PC-9 (cell line): ENCODE measurements around the gene PILRA. TPM values are rescaled to one million over a fixed set of nuclear protein-coding genes. Genes with fewer than 3 reads are reported as not detected.

Source experiments
- BruUV-seq: library from RNA; stranded (reverse); fragments of 400-500 nt; replicated peaks from 2 replicates; lab custom pipeline; 2021; lab: Mats Ljungman, UMichigan
- CTCF ChIA-PET: fragments of 300-600 bp; sonication (Branson Sonifier 250); formaldehyde crosslinking; loops from one replicate; lab custom pipeline; 2022; ENCODE audit warnings: antibody characterized with exemption; lab: Charles Lee
- POLR2A ChIA-PET: fragments of 300-600 bp; sonication (Branson Sonifier 250); formaldehyde crosslinking; loops from one replicate; lab custom pipeline; 2022; ENCODE audit warnings: antibody characterized with exemption; ENCODE audit not compliant: unreplicated experiment; lab: Charles Lee
- DNase-seq, 2 experiments: peaks; one replicate each; pipeline versions ENCODE4 v3.0.0 to v3.0.0-alpha.2; 2015 to 2022; ENCODE audit warnings: mixed read lengths in 1 of 2
- H2AFZ ChIP-seq: fragments of 200-600 bp; sonication (generic); 2 replicates; pipeline ENCODE4 v1.8.1; 2017; ENCODE audit warnings: antibody characterized with exemption
- H3F3A ChIP-seq: fragments of 200-600 bp; sonication (generic); 2 replicates; pipeline ENCODE4 v1.8.1; 2017; ENCODE audit warnings: antibody characterized with exemption, mild to moderate bottlenecking, low read depth; ENCODE audit not compliant: insufficient read depth
- H3K27ac ChIP-seq: fragments of 200-600 bp; sonication (generic); 2 replicates; pipeline ENCODE4 v1.6.1; 2016; ENCODE audit warnings: mixed run types
- H3K27me3 ChIP-seq: fragments of 200-600 bp; sonication (generic); 2 replicates; pipeline ENCODE4 v1.6.1; 2016; ENCODE audit warnings: low read depth, mixed run types; ENCODE audit not compliant: insufficient read depth
- H3K36me3 ChIP-seq: fragments of 200-600 bp; sonication (generic); 2 replicates; pipeline ENCODE4 v1.6.1; 2016; ENCODE audit warnings: low read depth, mixed run types
- H3K4me1 ChIP-seq: fragments of 200-600 bp; sonication (generic); replicated peaks from 2 replicates; pipeline ENCODE4 v1.6.1; 2016; ENCODE audit warnings: mixed run types; ENCODE audit not compliant: insufficient read depth
- H3K4me2 ChIP-seq: fragments of 200-600 bp; sonication (generic); 2 replicates; pipeline ENCODE4 v1.6.1; 2017; ENCODE audit warnings: mixed run types
- H3K4me3 ChIP-seq: fragments of 200-600 bp; sonication (generic); 2 replicates; pipeline ENCODE4 v1.6.1; 2016; ENCODE audit warnings: mixed run types
- H3K79me2 ChIP-seq: fragments of 200-600 bp; sonication (generic); 2 replicates; pipeline ENCODE4 v1.6.1; 2017; ENCODE audit warnings: low read depth, mixed run types
- H3K9me2 ChIP-seq: fragments of 200-600 bp; sonication (generic); 2 replicates; pipeline ENCODE4 v1.8.1; 2017; ENCODE audit warnings: mild to moderate bottlenecking; ENCODE audit not compliant: insufficient read depth
- H3K9me3 ChIP-seq: fragments of 200-600 bp; sonication (generic); 2 replicates; pipeline ENCODE4 v1.8.1; 2016; ENCODE audit warnings: low read depth; ENCODE audit not compliant: insufficient read depth
- H4K20me1 ChIP-seq: fragments of 200-600 bp; sonication (generic); 2 replicates; pipeline ENCODE4 v1.8.1; 2017; ENCODE audit not compliant: insufficient read depth
- EZH2 ChIP-seq: fragments of 200-600 bp; sonication (generic); IDR thresholded peaks from 2 replicates; pipeline ENCODE4 v1.8.0; 2017; ENCODE audit warnings: antibody characterized with exemption, low read depth
- intact Hi-C: fragments of 100-400 bp; cut with micrococcal nuclease; formaldehyde crosslinking; loops from one replicate; pipeline ENCODE4 v1.10.0; 2022; ENCODE audit not compliant: unreplicated experiment
- total RNA-seq: library from RNA; stranded (reverse); gene quantifications from 2 replicates; pipeline ENCODE4 v1.2.3, GENCODE V29; 2021
- TF ChIP-seq, protein P1 (sequence below): fragments of 200-600 bp; sonication (generic); conservative IDR thresholded peaks from 2 replicates; pipeline ENCODE4 v1.6.1; 2017; ENCODE audit warnings: mixed run types, antibody characterized with exemption, mild to moderate bottlenecking, moderate library complexity

The PILRA gene
- total RNA-seq, 1 experiment from 2014 or later, result 2.8 TPM

GRCh38 chr7:100396421-100396982 is 23.2 kb downstream of the PILRA start:
- no peak for TF ChIP-seq EZH2
- TF ChIP-seq, protein P1, sequence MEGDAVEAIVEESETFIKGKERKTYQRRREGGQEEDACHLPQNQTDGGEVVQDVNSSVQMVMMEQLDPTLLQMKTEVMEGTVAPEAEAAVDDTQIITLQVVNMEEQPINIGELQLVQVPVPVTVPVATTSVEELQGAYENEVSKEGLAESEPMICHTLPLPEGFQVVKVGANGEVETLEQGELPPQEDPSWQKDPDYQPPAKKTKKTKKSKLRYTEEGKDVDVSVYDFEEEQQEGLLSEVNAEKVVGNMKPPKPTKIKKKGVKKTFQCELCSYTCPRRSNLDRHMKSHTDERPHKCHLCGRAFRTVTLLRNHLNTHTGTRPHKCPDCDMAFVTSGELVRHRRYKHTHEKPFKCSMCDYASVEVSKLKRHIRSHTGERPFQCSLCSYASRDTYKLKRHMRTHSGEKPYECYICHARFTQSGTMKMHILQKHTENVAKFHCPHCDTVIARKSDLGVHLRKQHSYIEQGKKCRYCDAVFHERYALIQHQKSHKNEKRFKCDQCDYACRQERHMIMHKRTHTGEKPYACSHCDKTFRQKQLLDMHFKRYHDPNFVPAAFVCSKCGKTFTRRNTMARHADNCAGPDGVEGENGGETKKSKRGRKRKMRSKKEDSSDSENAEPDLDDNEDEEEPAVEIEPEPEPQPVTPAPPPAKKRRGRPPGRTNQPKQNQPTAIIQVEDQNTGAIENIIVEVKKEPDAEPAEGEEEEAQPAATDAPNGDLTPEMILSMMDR, result no peak
- Histone ChIP-seq H3K36me3 (no peaks in the 10 kb centered on the region), H3K9me3 (no peaks in the 10 kb centered on the region), H3K79me2 (no peaks in the 10 kb centered on the region), H3F3A (no peaks in the 10 kb centered on the region), H3K4me2 (no peak overlapping the region), H3K4me3 (no peak overlapping the region), H3K27me3 (no peaks in the 10 kb centered on the region), H2AFZ (no peak overlapping the region), H3K4me1 (no peaks in the 10 kb centered on the region), H3K27ac (no peak overlapping the region), H4K20me1 (no peaks in the 10 kb centered on the region), H3K9me2 (no peaks in the 10 kb centered on the region)
- ChIA-PET POLR2A (interaction anchor here (1.1 kb wide), 1 partner anchor 32 kb away, joined by 6 read pairs; the partner anchor contains the start of gene ZCWPW1), CTCF (no interaction called here)
- intact Hi-C loops, result no loop called here
- no peak for DNase-seq
- BruUV-seq, result no TSS peak

- Histone ChIP-seq H3K36me3 (no peaks in the 10 kb centered on the region), H3K4me3 (no peak overlapping the region), H3K4me2 (no peak overlapping the region), H3F3A (no peaks in the 10 kb centered on the region), H3K4me1 (no peaks in the 10 kb centered on the region), H2AFZ (no peak overlapping the region), H3K27me3 (no peaks in the 10 kb centered on the region), H3K27ac (no peak overlapping the region), H3K79me2 (no peaks in the 10 kb centered on the region), H3K9me2 (no peaks in the 10 kb centered on the region), H4K20me1 (no peaks in the 10 kb centered on the region), H3K9me3 (no peaks in the 10 kb centered on the region)
- intact Hi-C loops, result no loop called here
- BruUV-seq, result no TSS peak
- POLR2A ChIA-PET, result interaction anchor here (0.6 kb wide), 1 partner anchor 117 kb away, joined by 5 read pairs; no protein-coding TSS in a partner anchor
- TF ChIP-seq, protein P1, result no peak
- TF ChIP-seq EZH2, result no peak
- CTCF ChIA-PET, result interaction anchor here (1.0 kb wide), 1 partner anchor 10 kb away, joined by 3 read pairs; no protein-coding TSS in a partner anchor
- no peak for DNase-seq
These were observed 24.2 kb downstream of the PILRA start for GRCh38 chr7:100397315-100398081.

- Histone ChIP-seq H3K9me3 (no peaks in the 10 kb centered on the region), H3K79me2 (no peaks in the 10 kb centered on the region), H3K4me1 (no peaks in the 10 kb centered on the region), H3K4me3 (no peak overlapping the region), H3F3A (no peaks in the 10 kb centered on the region), H4K20me1 (no peaks in the 10 kb centered on the region), H3K27ac (no peak overlapping the region), H3K4me2 (no peak overlapping the region), H3K9me2 (no peaks in the 10 kb centered on the region), H3K27me3 (no peaks in the 10 kb centered on the region), H2AFZ (no peak overlapping the region), H3K36me3 (no peaks in the 10 kb centered on the region)
- no TSS peak for BruUV-seq
- no peak for DNase-seq
- ChIA-PET CTCF (interaction anchor here (0.5 to 1.0 kb wide), 2 partner anchors 9 to 748 kb away, joined by 3 read pairs; no protein-coding TSS in a partner anchor), POLR2A (interaction anchor here (0.6 kb wide), 1 partner anchor 10 kb away, joined by 3 read pairs; no protein-coding TSS in a partner anchor)
- no peak for TF ChIP-seq EZH2
- TF ChIP-seq, protein P1, result no peak
- intact Hi-C loops, result no loop called here
These were observed 25.0 kb downstream of the PILRA start for GRCh38 chr7:100398239-100398638.
